Calu3 (cell line): Measurements from ENCODE around the gene HDAC8. TPM values are rescaled to one million over a fixed set of nuclear protein-coding genes. Genes with fewer than 3 reads are reported as not detected.

ENCODE experiments used
- BruUV-seq: library from RNA; stranded (reverse); fragments of 400-500 nt; replicated peaks from 2 replicates; lab custom pipeline; 2021; lab: Mats Ljungman, UMichigan
- CTCF ChIA-PET: fragments of 300-600 bp; sonication (Branson Sonifier 250); formaldehyde crosslinking; loops from one replicate; lab custom pipeline; 2022; ENCODE audit warnings: antibody characterized with exemption; lab: Charles Lee
- DNase-seq: peaks from one replicate; pipeline ENCODE4 v3.0.0; 2022
- H3K27ac Mint-ChIP-seq: one replicate; pipeline ENCODE4 v1.8.0; 2022; ENCODE audit warnings: mixed read lengths; ENCODE audit not compliant: unreplicated experiment
- H3K27me3 Mint-ChIP-seq: one replicate; pipeline ENCODE4 v1.8.0; 2022; ENCODE audit warnings: mixed read lengths; ENCODE audit not compliant: unreplicated experiment
- H3K36me3 Mint-ChIP-seq: one replicate; pipeline ENCODE4 v1.8.0; 2022; ENCODE audit warnings: mild to moderate bottlenecking, moderate library complexity, mixed read lengths; ENCODE audit not compliant: insufficient read depth, unreplicated experiment
- H3K4me1 Mint-ChIP-seq: one replicate; pipeline ENCODE4 v1.8.0; 2022; ENCODE audit warnings: mild to moderate bottlenecking, low read depth, mixed read lengths; ENCODE audit not compliant: unreplicated experiment
- H3K4me3 Mint-ChIP-seq: one replicate; pipeline ENCODE4 v1.8.0; 2022; ENCODE audit warnings: mild to moderate bottlenecking, low read depth, moderate library complexity, mixed read lengths; ENCODE audit not compliant: unreplicated experiment
- H3K9me3 Mint-ChIP-seq: one replicate; pipeline ENCODE4 v1.8.0; 2022; ENCODE audit warnings: low read depth, mixed read lengths; ENCODE audit not compliant: unreplicated experiment
- CTCF ChIP-seq: fragments of 200-600 bp; IDR thresholded peaks from one replicate; pipeline ENCODE4 v1.8.0; 2022; ENCODE audit warnings: antibody characterized with exemption; ENCODE audit not compliant: unreplicated experiment
- intact Hi-C: fragments of 100-400 bp; cut with micrococcal nuclease; formaldehyde crosslinking; loops from one replicate; pipeline ENCODE4 v1.10.0; 2022; ENCODE audit not compliant: unreplicated experiment
- total RNA-seq: library from RNA; stranded (reverse); gene quantifications from 2 replicates; pipeline ENCODE4 v1.2.3, GENCODE V29; 2022

HDAC8 gene
- total RNA-seq, 1 experiment from 2014 or later: 52.5 TPM

DNA sequence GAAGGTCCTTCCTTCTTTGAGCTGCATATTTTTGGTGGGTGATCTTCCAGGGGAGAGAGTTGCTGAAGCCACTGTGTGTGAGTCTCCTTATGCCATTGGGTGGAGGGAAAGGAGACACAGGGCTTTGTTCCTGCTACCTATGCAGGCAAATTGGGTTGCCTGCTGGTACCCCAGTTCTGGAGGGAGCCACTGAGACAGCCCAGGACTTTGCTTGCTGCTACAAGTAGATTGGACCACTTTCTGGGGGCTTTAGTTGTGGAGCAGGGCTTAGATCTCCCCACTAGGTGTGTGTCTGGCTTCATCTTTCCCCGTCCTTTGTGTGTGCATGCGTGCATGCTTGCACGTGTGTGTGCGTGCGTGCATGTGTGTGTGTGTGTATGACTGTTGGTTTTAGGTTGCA, 276.9 kb downstream of the HDAC8 start:
- no TSS peak for BruUV-seq
- H3K27ac Mint-ChIP-seq: no peak overlapping the region
- DNase-seq: no peak
- H3K4me3 Mint-ChIP-seq: no peak overlapping the region
- H3K27me3 Mint-ChIP-seq: peaks cover 57% of the 10 kb centered on the region
- no peaks in the 10 kb centered on the region for H3K9me3 Mint-ChIP-seq
- intact Hi-C loops: no loop called here
- H3K4me1 Mint-ChIP-seq: no peaks in the 10 kb centered on the region
- no peak for TF ChIP-seq CTCF
- CTCF ChIA-PET: no interaction called here
- H3K36me3 Mint-ChIP-seq: no peaks in the 10 kb centered on the region

- TF ChIP-seq CTCF: no peak
- H3K36me3 Mint-ChIP-seq: no peaks in the 10 kb centered on the region
- CTCF ChIA-PET: interaction anchor here (0.7 kb wide), 1 partner anchor 25 kb away, joined by 8 read pairs; no protein-coding TSS in a partner anchor
- BruUV-seq: no TSS peak
- no peaks in the 10 kb centered on the region for H3K9me3 Mint-ChIP-seq
- no peak overlapping the region for H3K4me3 Mint-ChIP-seq
- H3K27ac Mint-ChIP-seq: no peak overlapping the region
- DNase-seq: no peak
- intact Hi-C loops: no loop called here
- no peaks in the 10 kb centered on the region for H3K4me1 Mint-ChIP-seq
- peaks cover 54% of the 10 kb centered on the region for H3K27me3 Mint-ChIP-seq
Measured at GRCh38 chrX:72294497-72294896, 278.1 kb downstream of the HDAC8 start.

DNA sequence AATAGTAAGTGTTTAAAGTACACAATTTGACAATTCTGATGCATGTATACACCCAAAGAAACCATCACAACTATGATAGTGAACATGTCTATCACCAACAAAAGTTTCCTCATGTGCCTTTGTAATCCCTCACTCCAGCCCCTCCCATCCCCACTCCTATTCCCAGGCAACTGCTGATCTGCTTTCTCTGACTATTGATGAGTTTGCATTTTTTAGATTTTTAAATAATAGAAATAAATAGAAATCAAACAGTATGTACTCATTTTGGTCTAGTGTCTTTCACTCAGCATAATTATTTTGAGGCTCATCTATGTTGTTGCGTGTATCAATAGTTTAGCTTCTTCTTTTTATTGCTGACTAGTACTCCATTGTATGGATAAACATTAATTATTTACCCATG, 290.3 kb downstream of the HDAC8 start:
- Mint-ChIP-seq H3K4me3 (no peak overlapping the region), H3K9me3 (no peaks in the 10 kb centered on the region)

DNA sequence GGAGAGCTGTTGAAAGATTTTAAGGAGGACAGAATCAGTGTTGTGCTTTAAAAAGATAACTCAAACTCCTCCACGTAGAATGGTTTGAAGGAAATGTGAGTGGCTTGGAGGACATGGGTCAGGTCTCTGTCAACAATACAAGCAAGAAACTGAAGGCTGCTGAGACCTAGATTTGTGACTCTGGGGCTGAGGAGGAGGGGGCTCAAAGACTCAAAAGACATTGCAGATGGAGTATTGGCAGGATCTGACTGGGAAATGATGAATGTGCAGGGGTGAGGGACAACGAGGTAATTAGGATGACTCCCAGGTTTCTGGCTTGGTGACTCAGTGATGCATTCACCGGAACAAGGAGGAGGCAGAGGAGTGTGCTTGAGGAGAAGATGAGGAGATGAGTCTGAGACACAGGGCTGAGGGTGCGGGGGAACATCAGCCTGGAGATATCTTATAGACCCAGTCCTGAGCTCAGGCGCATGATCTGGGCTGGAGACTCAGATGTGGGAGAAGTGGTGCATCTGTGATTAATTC, 292.3 kb downstream of the HDAC8 start:
- Mint-ChIP-seq H3K36me3 (peaks cover 29% of the 10 kb centered on the region), H3K4me3 (no peak overlapping the region), H3K27ac (no peak overlapping the region), H3K27me3 (peaks cover 29% of the 10 kb centered on the region), H3K4me1 (peaks cover 8% of the 10 kb centered on the region), H3K9me3 (no peaks in the 10 kb centered on the region)
- CTCF ChIA-PET: no interaction called here
- intact Hi-C loops: no loop called here
- TF ChIP-seq CTCF: no peak
- no TSS peak for BruUV-seq
- DNase-seq: no peak

More for the DNA sequence above, 290.3 kb downstream of the HDAC8 start:
- CTCF ChIA-PET: no interaction called here
- TF ChIP-seq CTCF: no peak
- intact Hi-C loops: no loop called here
- Mint-ChIP-seq H3K27ac (no peak overlapping the region), H3K36me3 (peaks cover 10% of the 10 kb centered on the region), H3K27me3 (peaks cover 29% of the 10 kb centered on the region), H3K4me1 (peaks cover 8% of the 10 kb centered on the region)
- no peak for DNase-seq
- BruUV-seq: no TSS peak

Other genes with a start within 250 kb of the HDAC8 start
- 7.4 and 7.8 TPM in 2 replicates for gene PHKA1, start 141.5 kb upstream of the HDAC8 start, total RNA-seq
- gene DMRTC1B, start 204.0 kb upstream of the HDAC8 start, total RNA-seq: not detected in 2 replicates
- not detected in 2 replicates for gene FAM236B, start 209.8 kb upstream of the HDAC8 start, total RNA-seq
- not detected in 2 replicates for gene FAM236D, start 235.4 kb upstream of the HDAC8 start, total RNA-seq